Inflammatory macrophage treated with lipopolysaccharide for 4 hours (primary cell): ENCODE results near the gene MORC2.

Experiments
- DNase-seq: peaks from one replicate; pipeline ENCODE4 v3.0.0-alpha.2; 2020

Gene MORC2

GRCh38 chr22:30948930-30949342 is 19.6 kb downstream of the MORC2 start:
- DNase-seq, result no peak

- DNase-seq, result peak; percentile 25
Measured at GRCh38 chr22:30947816-30948454, 20.6 kb downstream of the MORC2 start.

GRCh38 chr22:30947173-30947815 is 21.3 kb downstream of the MORC2 start:
- no peak for DNase-seq

- no peak for DNase-seq
Measured at GRCh38 chr22:30946354-30946753, 22.2 kb downstream of the MORC2 start.

- DNase-seq, result no peak
Measured at GRCh38 chr22:30945653-30946052, 22.9 kb downstream of the MORC2 start.

GRCh38 chr22:30944986-30945385 is 23.6 kb downstream of the MORC2 start:
- no peak for DNase-seq

GRCh38 chr22:30943368-30943767 is 25.2 kb downstream of the MORC2 start:
- no peak for DNase-seq

GRCh38 chr22:30941363-30941740 is 27.2 kb downstream of the MORC2 start:
- DNase-seq, result no peak

- DNase-seq, result no peak
Measured at GRCh38 chr22:30940685-30941362, 27.8 kb downstream of the MORC2 start.

- no peak for DNase-seq
Measured at GRCh38 chr22:30934053-30934452, 34.5 kb downstream of the MORC2 start.

- no peak for DNase-seq
Measured at GRCh38 chr22:30933457-30933856, 35.1 kb downstream of the MORC2 start.

- no peak for DNase-seq
Measured at GRCh38 chr22:30932661-30933060, 35.9 kb downstream of the MORC2 start.

GRCh38 chr22:30931541-30932300 is 36.9 kb downstream of the MORC2 start:
- DNase-seq, result no peak

GRCh38 chr22:30930228-30930627 is 38.3 kb downstream of the MORC2 start:
- no peak for DNase-seq

GRCh38 chr22:30928401-30928800 is 40.2 kb downstream of the MORC2 start:
- no peak for DNase-seq

- no peak for DNase-seq
Measured at GRCh38 chr22:30927806-30928205, 40.8 kb downstream of the MORC2 start.

- DNase-seq, result no peak
Measured at GRCh38 chr22:30926706-30927105, 41.9 kb downstream of the MORC2 start.

- DNase-seq, result no peak
Measured at GRCh38 chr22:30925667-30926066, 42.9 kb downstream of the MORC2 start.

- DNase-seq, result no peak
Measured at GRCh38 chr22:30923168-30923900, 45.2 kb downstream of the MORC2 start.

- DNase-seq, result peak; percentile 75
Measured at GRCh38 chr22:30922151-30922611, 46.4 kb downstream of the MORC2 start.

- no peak for DNase-seq
Measured at GRCh38 chr22:30921108-30921507, 47.5 kb downstream of the MORC2 start.

- DNase-seq, result peak; percentile 64
Measured at GRCh38 chr22:30920407-30920806, 48.2 kb downstream of the MORC2 start.

GRCh38 chr22:30919973-30920372 is 48.6 kb downstream of the MORC2 start:
- DNase-seq, result no peak
